ENCODE data around the gene RBFOX2. TPM values are rescaled to one million over a fixed set of nuclear protein-coding genes. Genes with fewer than 3 reads are reported as not detected.

RBFOX2 gene
- total RNA-seq, 2 experiments from 2014 or later, result 54.3 to 78.7 TPM

DNA sequence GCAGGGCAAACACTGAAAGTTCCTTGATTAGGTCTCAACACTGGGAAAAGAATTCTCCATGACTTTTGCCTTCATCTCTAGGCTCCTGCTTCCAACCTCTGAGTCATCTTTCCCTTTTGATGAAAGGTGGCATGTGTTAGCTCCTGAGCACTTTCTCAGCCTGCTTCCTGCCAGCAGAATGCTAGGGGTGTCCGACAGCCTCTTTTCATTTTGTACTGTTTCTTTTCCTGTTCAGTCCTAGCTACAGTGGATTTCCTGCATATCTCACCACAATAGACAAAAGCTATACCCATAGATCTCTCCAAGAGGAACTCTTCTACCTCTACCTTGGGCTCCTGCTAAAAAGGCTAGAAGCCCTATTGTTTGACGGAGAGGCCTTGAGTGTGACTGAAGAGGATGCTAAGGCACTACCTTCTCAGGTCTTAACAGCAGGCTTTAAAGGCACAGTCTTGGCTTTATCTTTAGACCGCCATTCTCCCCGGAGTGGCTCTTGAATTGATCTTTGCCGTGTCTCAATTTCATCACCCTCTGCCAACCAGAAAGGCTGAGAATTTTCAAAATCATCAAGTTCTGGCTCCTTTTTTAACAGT, 145.5 kb downstream of the RBFOX2 start:
- H3K27ac ChIP-seq (ENCODE audit: low read depth, low read length, poor library complexity, severe bottlenecking), result peak overlapping the region; percentile 87
- no peaks in the 10 kb centered on the region for H3K9me2 ChIP-seq (ENCODE audit: insufficient read depth, low read length)
- CTCF ChIA-PET (ENCODE audit: unreplicated experiment), result interaction anchor here (0.6 kb wide), 1 partner anchor 11 kb away, joined by 5 read pairs; no protein-coding TSS in a partner anchor
- TF ChIP-seq EZH2phosphoT487 (IDR thresholded peaks at IDR 0.05; ENCODE audit: borderline replicate concordance, low read depth, low read length), result no peak
- TF ChIP-seq, protein P1, sequence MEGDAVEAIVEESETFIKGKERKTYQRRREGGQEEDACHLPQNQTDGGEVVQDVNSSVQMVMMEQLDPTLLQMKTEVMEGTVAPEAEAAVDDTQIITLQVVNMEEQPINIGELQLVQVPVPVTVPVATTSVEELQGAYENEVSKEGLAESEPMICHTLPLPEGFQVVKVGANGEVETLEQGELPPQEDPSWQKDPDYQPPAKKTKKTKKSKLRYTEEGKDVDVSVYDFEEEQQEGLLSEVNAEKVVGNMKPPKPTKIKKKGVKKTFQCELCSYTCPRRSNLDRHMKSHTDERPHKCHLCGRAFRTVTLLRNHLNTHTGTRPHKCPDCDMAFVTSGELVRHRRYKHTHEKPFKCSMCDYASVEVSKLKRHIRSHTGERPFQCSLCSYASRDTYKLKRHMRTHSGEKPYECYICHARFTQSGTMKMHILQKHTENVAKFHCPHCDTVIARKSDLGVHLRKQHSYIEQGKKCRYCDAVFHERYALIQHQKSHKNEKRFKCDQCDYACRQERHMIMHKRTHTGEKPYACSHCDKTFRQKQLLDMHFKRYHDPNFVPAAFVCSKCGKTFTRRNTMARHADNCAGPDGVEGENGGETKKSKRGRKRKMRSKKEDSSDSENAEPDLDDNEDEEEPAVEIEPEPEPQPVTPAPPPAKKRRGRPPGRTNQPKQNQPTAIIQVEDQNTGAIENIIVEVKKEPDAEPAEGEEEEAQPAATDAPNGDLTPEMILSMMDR (conservative IDR thresholded peaks at IDR 0.05; ENCODE audit: low read length), result no peak
- intact Hi-C loops (cut with micrococcal nuclease; ENCODE audit: unreplicated experiment), result no loop called here
- BruUV-seq (replicated peaks), result no TSS peak
- DNase-seq (ENCODE audit: low spot score), result peak; percentile 67
- peak overlapping the region; percentile 78 for H3K4me2 ChIP-seq (ENCODE audit: low read length)
- H3K4me1 ChIP-seq (ENCODE audit: insufficient read depth, low read length, poor library complexity, severe bottlenecking), result peaks cover 66% of the 10 kb centered on the region
- peak overlapping the region; percentile 36; the same call in 1 of the 2 replicates for H2AFZ ChIP-seq (ENCODE audit: low read length)
- POLR2A ChIA-PET, result interaction anchor here (2.4 to 2.6 kb wide), 2 partner anchors 9 to 11 kb away, joined by 7 to 17 read pairs; no protein-coding TSS in a partner anchor
- H3K79me2 ChIP-seq (ENCODE audit: insufficient read depth, low read depth, low read length), result peaks cover 55% of the 10 kb centered on the region; the same call in 1 of the 2 replicates
- H3K9me3 ChIP-seq (ENCODE audit: low read length), result 0 out of 2 replicates have a peak, but pooled peaks cover 1% of the 10 kb centered on the region
- no peaks in the 10 kb centered on the region for H4K20me1 ChIP-seq (ENCODE audit: insufficient read depth, low read length)
- H3K4me3 ChIP-seq (ENCODE audit: low read depth, low read length, poor library complexity, severe bottlenecking), result peak overlapping the region; percentile 49
- H3K36me3 ChIP-seq (ENCODE audit: insufficient read depth, low read length), result peaks cover 7% of the 10 kb centered on the region

DNA sequence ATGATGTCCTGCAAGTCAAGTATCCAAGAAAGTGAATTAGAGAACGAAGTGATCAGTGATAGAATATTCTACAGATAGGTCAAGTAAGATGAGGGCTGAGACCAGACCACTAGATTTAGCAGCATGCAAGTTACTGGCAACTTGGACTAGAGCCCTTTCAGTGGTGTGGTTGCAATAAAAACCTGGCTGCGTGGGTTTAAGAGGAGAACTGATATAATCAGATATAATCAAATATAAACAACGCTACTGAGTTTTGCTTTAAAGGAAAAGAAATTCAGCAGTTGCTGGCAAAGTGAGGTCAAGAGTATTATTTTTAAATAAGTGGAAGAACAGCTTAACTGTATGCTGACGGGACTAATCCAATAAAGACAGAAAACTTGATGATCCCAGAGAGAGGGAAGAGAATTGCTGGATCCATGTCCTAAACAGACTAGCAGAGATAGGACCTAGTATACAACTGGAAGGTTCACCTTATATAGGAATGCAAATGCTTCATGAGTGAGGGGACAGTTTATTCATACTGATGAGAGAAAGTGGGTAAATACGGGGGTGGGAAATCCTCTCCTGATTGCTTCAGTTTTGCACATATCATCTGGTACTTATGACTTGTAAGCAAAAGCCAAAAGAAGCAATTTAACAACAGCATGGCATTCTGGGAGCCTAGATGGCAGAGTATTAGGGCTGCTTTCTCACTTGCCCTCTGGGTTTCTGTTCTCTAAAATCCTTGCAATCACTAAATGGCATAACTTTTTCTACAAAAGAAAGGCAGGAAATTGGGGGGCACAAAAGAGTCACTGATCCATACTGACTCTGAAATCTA, 146.2 kb downstream of the RBFOX2 start:
- intact Hi-C loops (cut with micrococcal nuclease; ENCODE audit: unreplicated experiment), result no loop called here
- peak; percentile 69 for DNase-seq (ENCODE audit: low spot score)
- POLR2A ChIA-PET, result interaction anchor here (0.6 to 2.6 kb wide), 3 partner anchors 8 to 700 kb away, joined by 3 to 17 read pairs (median 7); no protein-coding TSS in a partner anchor
- Histone ChIP-seq H3K79me2 (ENCODE audit: insufficient read depth, low read depth, low read length) (peaks cover 62% of the 10 kb centered on the region), H3K27ac (ENCODE audit: low read depth, low read length, poor library complexity, severe bottlenecking) (peak overlapping the region; percentile 87), H4K20me1 (ENCODE audit: insufficient read depth, low read length) (no peaks in the 10 kb centered on the region), H3K4me2 (ENCODE audit: low read length) (peak overlapping the region; percentile 78), H3K4me1 (ENCODE audit: insufficient read depth, low read length, poor library complexity, severe bottlenecking) (peaks cover 69% of the 10 kb centered on the region), H3K4me3 (ENCODE audit: low read depth, low read length, poor library complexity, severe bottlenecking) (peak overlapping the region; percentile 49), H3K36me3 (ENCODE audit: insufficient read depth, low read length) (peaks cover under 1% of the 10 kb centered on the region; the same call in 1 of the 2 replicates), H2AFZ (ENCODE audit: low read length) (peak overlapping the region; percentile 36; the same call in 1 of the 2 replicates), H3K9me3 (ENCODE audit: low read length) (no peaks in the 10 kb centered on the region), H3K9me2 (ENCODE audit: insufficient read depth, low read length) (no peaks in the 10 kb centered on the region)
- no peak for TF ChIP-seq EZH2phosphoT487 (IDR thresholded peaks at IDR 0.05; ENCODE audit: borderline replicate concordance, low read depth, low read length)
- TF ChIP-seq, protein P1 (conservative IDR thresholded peaks at IDR 0.05; ENCODE audit: low read length), result no peak
- no TSS peak for BruUV-seq (replicated peaks)
- CTCF ChIA-PET (ENCODE audit: unreplicated experiment), result interaction anchor here (0.6 to 1.1 kb wide), 2 partner anchors 12 kb away, joined by 3 to 5 read pairs; no protein-coding TSS in a partner anchor

Data from OCI-LY7 (cell line).